K562 (cell line): Measurements from ENCODE around the gene CCR9. TPM values are rescaled to one million over a fixed set of nuclear protein-coding genes. Genes with fewer than 3 reads are reported as not detected.
A peak's percentile ranks its signal among the peaks of the same experiment; 100 is the strongest.

Experiments
- CREB3L1 ChIP-seq: fragments of 450-650 bp; IDR thresholded peaks from 2 replicates; pipeline ENCODE4 v1.6.1; 2014; ENCODE audit warnings: low read depth, mild to moderate bottlenecking, moderate library complexity, borderline replicate concordance
- CREM ChIP-seq: IDR thresholded peaks from 2 replicates; pipeline ENCODE4 v1.6.1; 2014; ENCODE audit warnings: antibody characterized with exemption, low read depth
- E2F5 ChIP-seq: sonication (generic); formaldehyde crosslinking; IDR thresholded peaks from 2 replicates; pipeline ENCODE4 v1.8.0; 2022; ENCODE audit warnings: mild to moderate bottlenecking, missing genetic modification reagents
- ESRRB ChIP-seq: fragments of 250-450 bp; sonication (Bioruptor Pico); IDR thresholded peaks from 2 replicates; pipeline ENCODE4 v1.5.0; 2020; ENCODE audit warnings: mild to moderate bottlenecking, moderate library complexity, borderline replicate concordance
- JUN ChIP-seq, 2 experiments: sonication (generic) in 1 of 2; formaldehyde crosslinking in 1 of 2; IDR thresholded peaks; 2 replicates each; pipeline versions ENCODE4 v1.6.1 to v1.8.0; 2012 to 2022; ENCODE audit warnings: borderline replicate concordance in 2 of 2, mild to moderate bottlenecking in 2 of 2, improper control_type of control experiment in 1 of 2, low read depth in 1 of 2, low read length in 1 of 2, missing genetic modification reagents in 1 of 2
- KLF10 ChIP-seq: fragments of 250-450 bp; sonication (Bioruptor Pico); IDR thresholded peaks from 2 replicates; pipeline ENCODE4 v1.6.1; 2021; ENCODE audit warnings: matching md5 sums
- NFIC ChIP-seq: fragments of 450-650 bp; IDR thresholded peaks from 2 replicates; pipeline ENCODE4 v1.6.1; 2017; ENCODE audit warnings: mild to moderate bottlenecking, inconsistent platforms
- NR0B1 ChIP-seq: fragments of 450-650 bp; IDR thresholded peaks from one replicate; pipeline ENCODE4 v1.6.1; 2018; ENCODE audit warnings: mild to moderate bottlenecking, moderate library complexity; ENCODE audit not compliant: partially characterized antibody
- PHB ChIP-seq: fragments of 250-450 bp; sonication (Bioruptor Pico); IDR thresholded peaks from 2 replicates; pipeline ENCODE4 v1.5.0; 2021
- PTTG1 ChIP-seq: fragments of 450-650 bp; IDR thresholded peaks from 2 replicates; pipeline ENCODE4 v1.6.1; 2016; ENCODE audit warnings: low read depth, mild to moderate bottlenecking, missing genetic modification characterization, missing compliant biosample characterization
- RBM25 ChIP-seq: fragments of 200-400 bp; formaldehyde crosslinking; IDR thresholded peaks from 2 replicates; pipeline ENCODE4 v1.6.1; 2018; ENCODE audit warnings: low read length, low read depth, moderate library complexity; ENCODE audit not compliant: severe bottlenecking
- TCF7 ChIP-seq: sonication (generic); IDR thresholded peaks from 2 replicates; pipeline ENCODE4 v1.6.1; 2016; ENCODE audit warnings: antibody characterized with exemption, borderline replicate concordance
- TCF7L2 ChIP-seq: fragments of 150-350 bp; IDR thresholded peaks from 2 replicates; pipeline ENCODE4 v1.6.1; 2016; ENCODE audit warnings: low read depth, mild to moderate bottlenecking, low read length, moderate library complexity
- USF1 ChIP-seq: sonication (generic); formaldehyde crosslinking; IDR thresholded peaks from 2 replicates; pipeline ENCODE4 v1.9.0; 2022; ENCODE audit warnings: mild to moderate bottlenecking, missing genetic modification reagents
- XRCC5 ChIP-seq: fragments of 200-400 bp; formaldehyde crosslinking; IDR thresholded peaks from 2 replicates; pipeline ENCODE4 v1.6.1; 2017; ENCODE audit warnings: low read depth, mild to moderate bottlenecking, low read length
- ZBTB9 ChIP-seq: fragments of 450-650 bp; formaldehyde crosslinking; IDR thresholded peaks from 2 replicates; pipeline ENCODE4 v1.4.0; 2020; ENCODE audit warnings: mild to moderate bottlenecking, moderate library complexity
- ZNF124 ChIP-seq: sonication (generic); formaldehyde crosslinking; IDR thresholded peaks from 2 replicates; pipeline ENCODE4 v1.8.1; 2022; ENCODE audit warnings: missing genetic modification reagents
- ZNF384 ChIP-seq: IDR thresholded peaks from 2 replicates; pipeline ENCODE4 v1.6.1; 2012; ENCODE audit warnings: low read depth, low read length, improper control_type of control experiment
- polyA plus RNA-seq, 8 experiments: library from polyadenylated mRNA; depleted of rRNA in 4 of 8; stranded (reverse) in 5 of 8; unstranded in 3 of 8; fragments of >200 nt; fragmentation: Nextera tagmentation in 2 of 8; fragmentation: Illumina TruSeq in 1 of 8; extraction: Ambion mirVana in 2 of 8; extraction: Trizol in 1 of 8; gene quantifications; 2 replicates each; pipeline versions ENCODE4 v1.2.1 to v1.2.3, GENCODE V29; 2011 to 2014; ENCODE audit warnings: inconsistent platforms in 1 of 8, missing spikeins in 1 of 8
- total RNA-seq, 7 experiments: library from RNA; depleted of rRNA in 6 of 7; stranded (reverse); fragments of >200 nt in 6 of 7; fragmentation: Illumina TruSeq in 2 of 7; extraction: Trizol in 2 of 7; gene quantifications; 2 replicates each; pipeline versions ENCODE4 v1.2.1 to v1.2.3, GENCODE V29; 2011 to 2021; ENCODE audit warnings: low replicate concordance in 1 of 7

The CCR9 gene
- total and polyA plus RNA-seq, 9 of the 15 experiments (the other 6 are each of a cell fraction or from before 2014, with no cell fraction given), result not detected

- TF ChIP-seq KLF10 (CRISPR knock-in tag) (no peak), NR0B1 (no peak), ZNF384 (no peak), PTTG1 (tag) (no peak), ZBTB9 (CRISPR knock-in tag) (no peak), ESRRB (no peak), PHB (CRISPR knock-in tag) (no peak), JUN (IDR thresholded peaks at IDR 0.05; ENCODE audit: borderline replicate concordance, low read depth, low read length) (no peak), JUN (CRISPR knock-in tag; IDR thresholded peaks at IDR 0.05; ENCODE audit: borderline replicate concordance) (no peak), RBM25 (no peak), CREB3L1 (no peak), NFIC (peak; percentile 81), ZNF124 (CRISPR knock-in tag) (no peak), TCF7 (0 out of 2 replicates have a peak, but pooled peaks have one; percentile 52), USF1 (CRISPR knock-in tag) (no peak), TCF7L2 (no peak), E2F5 (CRISPR knock-in tag) (no peak), XRCC5 (no peak), CREM (peak; percentile 48; the same call in 1 of the 2 replicates)
Observed at GRCh38 chr3:45881078-45882022, 5.0 kb upstream of the CCR9 start (continued).
